Measurements from ENCODE around the gene ATRIP. TPM values are rescaled to one million over a fixed set of nuclear protein-coding genes. Genes with fewer than 3 reads are reported as not detected.

The ATRIP gene
- polyA plus RNA-seq, 1 donor (not counting 4 experiments of a cell fraction or from before 2014, with no cell fraction given) = 9.7 TPM

GRCh38 chr3:48502121-48502520 is 55.6 kb downstream of the ATRIP start:
- TF ChIP-seq EZH2 (IDR thresholded peaks at IDR 0.05; ENCODE audit: low read length) (no peak), CTCF (optimal IDR thresholded peaks at IDR 0.05 in 1 of 3, IDR thresholded peaks at IDR 0.05 in 1 of 3, conservative IDR thresholded peaks at IDR 0.05 in 1 of 3; ENCODE audit: extremely low read depth in 1 of 3, insufficient read depth in 2 of 3, low read length in 3 of 3) (no peak)
- no peak for FAIRE-seq
- Histone ChIP-seq H3K4me2 (ENCODE audit: control insufficient read depth, extremely low read depth, insufficient read depth, low read depth, low read length) (no peak overlapping the region), H3K9me1 (ENCODE audit: control insufficient read depth, extremely low read depth, insufficient read depth, low read length) (no peaks in the 10 kb centered on the region), H3K27me3 (ENCODE audit: control insufficient read depth, extremely low read depth, insufficient read depth, low read length) (no peaks in the 10 kb centered on the region), H3K9ac (ENCODE audit: control insufficient read depth, extremely low read depth, insufficient read depth, low read length) (no peak overlapping the region), H3K4me1 (ENCODE audit: control insufficient read depth, extremely low read depth, insufficient read depth, low read length) (peaks cover 31% of the 10 kb centered on the region), H4K20me1 (ENCODE audit: control insufficient read depth, extremely low read depth, insufficient read depth, low read length) (no peaks in the 10 kb centered on the region), H3K4me3 (ENCODE audit: control insufficient read depth in 2 of 3, extremely low read depth in 1 of 3, insufficient read depth in 2 of 3, low read depth in 1 of 3, low read length in 3 of 3) (no peak overlapping the region), H3K9me3 (ENCODE audit: control insufficient read depth, low read depth, low read length) (no peaks in the 10 kb centered on the region), H2AFZ (ENCODE audit: control insufficient read depth, low read length) (no peak overlapping the region), H3K36me3 (ENCODE audit: control insufficient read depth in 2 of 2, extremely low read depth in 1 of 2, insufficient read depth in 2 of 2, low read length in 2 of 2) (peaks cover 0 to 2% of the 10 kb centered on the region in 2 experiments), H3K27ac (ENCODE audit: control insufficient read depth, insufficient read depth, low read length) (no peak overlapping the region), H3K79me2 (ENCODE audit: control insufficient read depth, insufficient read depth, low read length) (no peaks in the 10 kb centered on the region)
- dilution Hi-C loops (cut with MboI; ENCODE audit: extremely low pct_ligation_motif_present, low sequenced_read_pairs) = no loop called here
- no peak for DNase-seq (ENCODE audit: low read depth, low spot score)

GRCh38 chr3:48502728-48503168 is 56.2 kb downstream of the ATRIP start:
- peaks cover 37% of the 10 kb centered on the region for H3K4me1 ChIP-seq (ENCODE audit: control insufficient read depth, extremely low read depth, insufficient read depth, low read length)
- DNase-seq (ENCODE audit: low read depth, low spot score) (no peak), FAIRE-seq (no peak)
- H4K20me1 ChIP-seq (ENCODE audit: control insufficient read depth, extremely low read depth, insufficient read depth, low read length) = no peaks in the 10 kb centered on the region
- no peak overlapping the region for H3K9ac ChIP-seq (ENCODE audit: control insufficient read depth, extremely low read depth, insufficient read depth, low read length)
- no peaks in the 10 kb centered on the region for H3K9me3 ChIP-seq (ENCODE audit: control insufficient read depth, low read depth, low read length)
- H3K36me3 ChIP-seq (ENCODE audit: control insufficient read depth in 2 of 2, extremely low read depth in 1 of 2, insufficient read depth in 2 of 2, low read length in 2 of 2) = peaks cover 0 to 2% of the 10 kb centered on the region in 2 experiments
- H3K79me2 ChIP-seq (ENCODE audit: control insufficient read depth, insufficient read depth, low read length) = no peaks in the 10 kb centered on the region
- H3K9me1 ChIP-seq (ENCODE audit: control insufficient read depth, extremely low read depth, insufficient read depth, low read length) = no peaks in the 10 kb centered on the region
- peak overlapping the region in 1 of 3 experiments; percentile 61 for H3K4me3 ChIP-seq (ENCODE audit: control insufficient read depth in 2 of 3, extremely low read depth in 1 of 3, insufficient read depth in 2 of 3, low read depth in 1 of 3, low read length in 3 of 3)
- H3K27ac ChIP-seq (ENCODE audit: control insufficient read depth, insufficient read depth, low read length) = no peak overlapping the region
- TF ChIP-seq CTCF (optimal IDR thresholded peaks at IDR 0.05 in 1 of 3, IDR thresholded peaks at IDR 0.05 in 1 of 3, conservative IDR thresholded peaks at IDR 0.05 in 1 of 3; ENCODE audit: extremely low read depth in 1 of 3, insufficient read depth in 2 of 3, low read length in 3 of 3) (no peak), EZH2 (IDR thresholded peaks at IDR 0.05; ENCODE audit: low read length) (no peak)
- H3K4me2 ChIP-seq (ENCODE audit: control insufficient read depth, extremely low read depth, insufficient read depth, low read depth, low read length) = peak overlapping the region; percentile 88
- H3K27me3 ChIP-seq (ENCODE audit: control insufficient read depth, extremely low read depth, insufficient read depth, low read length) = no peaks in the 10 kb centered on the region
- dilution Hi-C loops (cut with MboI; ENCODE audit: extremely low pct_ligation_motif_present, low sequenced_read_pairs) = no loop called here
- H2AFZ ChIP-seq (ENCODE audit: control insufficient read depth, low read length) = no peak overlapping the region
